HG02970 (cell line): ENCODE data around the gene ZFP91.
A peak's percentile ranks its signal among the peaks of the same experiment; 100 is the strongest.

Source experiments
- ATAC-seq: cut with Tn5 transposase; IDR thresholded peaks from one replicate; pipeline ENCODE4 v1.9.1; 2021; ENCODE audit warnings: mild to moderate bottlenecking, moderate library complexity, moderate number of reproducible peaks; ENCODE audit not compliant: unreplicated experiment, low FRiP score

Gene ZFP91

DNA sequence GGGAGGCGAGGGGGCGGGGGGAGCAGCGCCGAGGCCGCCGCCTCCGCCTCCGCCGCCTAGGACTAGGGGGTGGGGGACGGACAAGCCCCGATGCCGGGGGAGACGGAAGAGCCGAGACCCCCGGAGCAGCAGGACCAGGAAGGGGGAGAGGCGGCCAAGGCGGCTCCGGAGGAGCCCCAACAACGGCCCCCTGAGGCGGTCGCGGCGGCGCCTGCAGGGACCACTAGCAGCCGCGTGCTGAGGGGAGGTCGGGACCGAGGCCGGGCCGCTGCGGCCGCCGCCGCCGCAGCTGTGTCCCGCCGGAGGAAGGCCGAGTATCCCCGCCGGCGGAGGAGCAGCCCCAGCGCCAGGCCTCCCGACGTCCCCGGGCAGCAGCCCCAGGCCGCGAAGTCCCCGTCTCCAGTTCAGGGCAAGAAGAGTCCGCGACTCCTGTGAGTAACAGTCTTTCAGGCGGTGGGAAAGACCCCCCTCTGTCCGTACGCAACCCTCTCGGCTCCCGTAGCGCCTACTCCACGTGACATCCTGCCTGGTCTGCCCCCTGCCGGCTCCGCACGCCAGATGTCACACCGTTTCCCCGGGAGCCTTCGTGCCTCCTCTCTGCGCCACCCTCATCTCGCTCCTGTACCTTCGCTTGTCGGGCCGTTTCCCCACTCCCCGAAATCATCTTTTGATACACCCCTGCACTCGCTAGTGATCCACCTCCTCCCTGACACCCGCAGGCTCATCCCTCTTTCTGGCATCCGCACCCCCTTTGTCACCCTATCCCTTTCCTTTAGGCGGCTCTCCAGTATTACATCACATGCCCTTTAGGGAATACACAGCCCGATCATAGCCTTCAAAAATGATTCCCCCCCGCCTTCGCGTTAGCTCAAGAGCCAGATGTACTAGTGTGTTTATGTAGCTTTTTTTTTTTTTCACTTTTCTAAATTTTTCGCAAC, 598 bp downstream of the ZFP91 start:
- ATAC-seq: peak; percentile 39

DNA sequence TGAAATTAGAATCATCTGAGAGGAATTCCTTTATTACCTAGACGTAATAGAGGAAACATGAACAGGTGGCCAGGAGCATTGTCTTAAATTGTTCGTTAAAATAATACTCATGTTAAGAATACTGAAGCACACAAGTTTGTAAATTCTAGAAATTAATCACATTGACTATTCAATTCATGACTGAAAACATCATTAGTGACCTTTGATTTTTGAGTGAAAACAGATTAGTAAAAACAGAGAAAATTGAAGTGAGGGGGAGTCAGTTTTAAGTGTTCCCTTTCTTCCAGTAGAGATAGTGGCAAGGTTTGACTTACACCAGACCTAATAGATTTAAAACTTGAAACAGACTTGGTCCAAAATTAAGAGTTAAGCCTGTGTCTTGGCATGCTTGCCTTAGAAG, 1.4 kb downstream of the ZFP91 start:
- no peak for ATAC-seq

DNA sequence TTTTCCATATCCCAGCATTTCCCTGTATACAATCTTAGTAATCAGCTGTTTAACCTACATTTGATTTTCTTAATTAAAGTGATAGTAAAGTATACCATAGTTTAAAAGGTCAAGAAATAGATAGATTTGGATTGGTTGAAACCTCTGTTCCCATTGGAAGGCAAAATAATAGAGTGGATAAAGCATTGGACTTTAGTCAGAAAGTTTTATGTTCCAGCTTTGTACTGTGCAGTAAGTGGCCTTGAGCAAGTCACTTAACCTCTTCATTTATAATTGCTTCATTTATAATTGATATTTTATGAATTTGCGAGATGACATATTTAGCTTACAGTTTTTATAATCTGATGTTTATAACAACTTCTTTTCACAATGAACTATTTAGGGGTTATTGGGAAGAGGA, 3.6 kb downstream of the ZFP91 start:
- ATAC-seq: no peak

DNA sequence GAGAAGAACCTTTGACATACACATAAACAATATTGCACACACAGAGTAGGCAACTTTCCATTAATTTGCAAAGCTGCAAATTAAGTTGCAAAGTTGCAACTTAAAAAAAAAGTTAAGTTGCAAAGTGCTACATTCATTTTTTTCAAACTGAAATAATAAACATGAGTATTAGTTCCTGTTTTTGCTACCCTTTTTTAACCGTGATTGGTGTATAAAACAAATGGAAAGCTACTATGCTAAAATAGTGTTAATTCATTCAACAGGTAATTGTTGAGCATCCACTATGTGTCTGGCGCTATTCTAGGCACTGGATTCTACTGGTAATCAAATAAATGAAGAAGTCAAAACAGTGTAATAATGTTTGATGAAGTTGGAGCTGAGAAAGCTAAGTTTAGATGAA, 8.1 kb downstream of the ZFP91 start:
- ATAC-seq: no peak

DNA sequence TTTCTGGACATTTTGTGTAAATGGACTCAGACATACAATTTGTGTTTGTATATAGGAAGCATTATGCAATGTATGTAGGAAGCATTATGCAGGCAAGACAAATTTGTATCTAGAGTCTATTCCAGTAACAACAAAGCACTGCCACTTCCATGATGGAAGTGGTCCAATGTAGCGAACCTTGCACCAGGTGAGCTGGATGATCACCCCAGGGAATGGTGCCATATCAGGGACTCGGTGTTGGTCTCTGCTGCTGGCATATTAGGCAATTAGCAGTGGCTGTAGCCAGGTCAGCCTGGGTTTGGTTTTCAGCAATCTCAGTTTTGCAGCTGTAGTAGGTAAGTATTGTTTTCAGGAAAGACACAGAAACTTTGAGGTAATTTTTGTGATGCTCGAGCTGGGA, 12.8 kb downstream of the ZFP91 start:
- no peak for ATAC-seq

DNA sequence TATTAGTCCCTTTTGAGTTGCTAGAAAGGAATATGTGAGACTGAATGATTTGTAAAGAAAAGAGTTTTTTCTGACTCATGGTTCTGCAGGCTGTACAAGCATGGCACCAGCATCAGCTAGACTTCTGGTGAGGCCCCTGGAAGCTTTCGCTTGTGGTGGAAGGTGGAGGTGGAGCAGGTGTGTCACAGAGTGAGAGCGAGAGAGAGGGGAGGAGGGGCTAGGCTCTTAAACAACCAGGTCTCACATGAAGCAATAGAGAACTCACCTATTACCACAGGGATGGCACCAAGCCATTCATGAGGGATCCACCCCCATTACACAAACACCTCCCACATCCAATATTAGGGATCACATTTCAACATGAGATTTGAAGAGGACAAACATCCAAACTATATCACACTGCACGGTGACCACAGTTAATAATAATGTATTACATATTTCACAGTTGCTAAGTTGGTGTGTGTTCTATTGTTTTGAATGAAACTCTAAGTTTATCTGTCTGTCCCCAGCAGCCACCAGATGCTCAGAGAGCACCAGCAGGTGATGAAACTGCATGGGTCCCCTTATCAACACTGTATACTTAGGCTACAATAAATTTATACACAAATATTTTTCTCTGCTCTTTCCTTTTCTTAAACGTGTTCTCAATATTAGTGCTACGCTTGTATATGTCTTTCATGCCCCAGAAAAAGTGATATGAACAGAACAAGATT, 14.1 kb downstream of the ZFP91 start:
- ATAC-seq: no peak

DNA sequence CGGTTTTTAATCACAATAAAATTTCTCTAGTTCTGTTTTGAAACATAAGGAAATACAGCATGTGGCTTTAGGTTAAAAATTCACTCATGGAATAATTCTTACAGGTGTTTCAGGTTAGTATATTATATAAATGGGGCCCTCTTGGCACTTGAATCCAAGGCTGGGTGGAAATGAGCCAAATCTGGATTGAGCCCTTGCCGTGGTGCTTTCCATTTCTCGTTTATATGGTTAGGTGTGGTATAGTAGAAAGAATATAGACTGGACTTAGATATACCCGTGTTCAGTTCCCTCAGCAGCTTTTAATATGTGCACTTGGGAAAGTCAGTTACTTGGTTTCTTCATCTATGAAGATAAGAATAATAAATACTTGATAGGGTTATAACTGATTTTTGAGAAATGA, 16.0 kb downstream of the ZFP91 start:
- ATAC-seq: no peak

DNA sequence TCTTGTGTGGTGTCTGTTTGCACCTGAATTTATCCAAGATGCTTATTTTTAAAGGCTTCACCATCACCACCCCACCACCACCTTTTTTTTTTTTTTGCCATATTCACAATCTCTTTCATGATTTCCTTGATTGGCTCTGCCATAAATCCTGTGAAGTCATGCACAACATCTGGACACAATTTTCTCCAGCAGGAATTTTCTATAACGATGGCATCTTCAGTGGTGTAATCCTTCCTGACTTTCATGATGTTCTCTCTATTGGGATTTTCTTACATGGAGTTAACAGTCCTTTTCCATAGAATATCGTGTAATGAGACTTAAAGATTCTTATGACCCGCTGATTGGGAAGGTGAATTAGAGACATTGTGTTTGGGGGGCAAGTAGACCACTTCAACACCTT, 17.8 kb downstream of the ZFP91 start:
- ATAC-seq: no peak

DNA sequence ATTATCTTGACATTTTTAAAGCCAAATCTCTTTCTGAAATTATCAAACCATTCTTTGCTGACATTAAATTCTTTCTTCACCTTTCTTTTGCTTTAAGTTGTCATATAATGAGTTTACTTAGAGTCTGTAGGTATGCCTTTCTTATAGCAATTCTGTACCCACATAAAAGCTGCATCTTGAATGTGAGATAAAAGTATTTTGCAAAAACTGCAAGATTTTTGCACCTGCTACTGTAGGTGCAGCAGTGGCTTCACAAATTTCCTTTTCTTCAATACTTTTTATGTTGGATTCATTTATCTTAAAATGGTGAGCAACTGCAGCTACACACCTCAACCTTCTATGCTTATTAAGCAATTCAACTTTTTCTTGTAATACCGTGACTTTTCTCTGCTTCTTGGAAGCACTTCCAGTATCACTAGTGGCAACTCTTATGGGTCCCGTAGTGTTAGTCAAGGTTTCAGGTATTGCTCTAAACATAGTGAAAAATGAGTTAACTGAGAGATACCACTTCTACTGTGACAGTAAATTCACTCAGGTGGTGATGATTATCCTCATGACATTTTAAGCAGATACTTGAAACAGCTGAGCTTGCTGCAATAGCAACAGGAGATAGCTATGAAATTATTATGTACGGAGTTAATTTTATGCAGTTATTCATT, 18.8 kb downstream of the ZFP91 start:
- no peak for ATAC-seq

DNA sequence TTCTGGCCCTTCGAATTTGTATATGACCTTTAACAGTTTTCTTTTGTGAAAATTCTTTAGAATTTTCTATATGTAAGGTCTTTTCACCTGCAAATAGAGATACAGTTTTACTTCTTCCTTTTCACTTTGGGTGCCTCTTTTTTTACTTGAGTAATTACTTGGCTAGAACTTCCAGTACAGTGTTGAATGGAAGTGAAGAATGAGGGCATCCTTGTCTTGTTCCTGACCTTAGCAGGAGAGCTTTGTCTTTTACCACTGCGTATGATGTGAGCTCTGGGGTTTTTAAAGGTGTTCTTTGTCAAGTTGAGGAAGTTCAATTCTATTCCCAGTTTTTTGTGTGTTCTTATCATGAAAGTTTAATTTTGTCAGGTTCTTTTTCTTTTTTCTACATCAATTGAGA, 21.6 kb downstream of the ZFP91 start:
- no peak for ATAC-seq

DNA sequence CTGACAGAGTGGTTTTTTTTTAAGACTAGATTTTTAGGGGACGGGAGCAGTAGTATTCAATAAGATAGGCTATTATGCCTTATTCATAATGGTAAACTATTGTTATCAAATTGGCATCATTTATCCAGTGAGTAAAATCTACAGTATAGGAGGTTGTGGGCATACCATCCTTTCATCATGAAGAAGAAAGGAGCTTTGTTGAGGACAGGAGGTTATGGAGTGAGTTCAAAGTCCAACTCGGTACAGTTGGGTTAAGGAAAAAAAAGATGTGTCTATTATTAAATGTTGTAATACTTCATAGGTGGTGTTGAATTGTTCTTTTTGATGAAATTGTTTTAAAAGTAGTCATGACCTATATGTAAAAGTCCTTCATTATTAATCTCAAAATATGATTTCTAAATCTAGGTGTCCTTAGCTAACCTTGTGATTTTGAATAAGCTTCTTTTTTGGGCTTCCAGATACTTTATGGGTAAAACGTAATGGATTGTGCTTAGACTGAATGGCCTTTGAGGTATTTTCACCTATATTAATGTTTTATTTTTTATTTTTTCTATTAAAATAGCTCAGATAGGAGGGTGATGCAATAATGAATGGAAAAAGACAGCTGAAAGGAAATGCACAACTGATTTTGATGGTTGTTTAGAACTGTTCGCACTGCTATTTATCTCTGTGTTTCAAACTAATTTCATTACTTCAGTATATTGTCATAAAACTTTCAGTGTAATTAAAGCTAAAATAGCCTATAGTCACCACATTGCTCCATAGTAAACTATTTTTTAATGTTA, 28.3 kb downstream of the ZFP91 start:
- no peak for ATAC-seq

DNA sequence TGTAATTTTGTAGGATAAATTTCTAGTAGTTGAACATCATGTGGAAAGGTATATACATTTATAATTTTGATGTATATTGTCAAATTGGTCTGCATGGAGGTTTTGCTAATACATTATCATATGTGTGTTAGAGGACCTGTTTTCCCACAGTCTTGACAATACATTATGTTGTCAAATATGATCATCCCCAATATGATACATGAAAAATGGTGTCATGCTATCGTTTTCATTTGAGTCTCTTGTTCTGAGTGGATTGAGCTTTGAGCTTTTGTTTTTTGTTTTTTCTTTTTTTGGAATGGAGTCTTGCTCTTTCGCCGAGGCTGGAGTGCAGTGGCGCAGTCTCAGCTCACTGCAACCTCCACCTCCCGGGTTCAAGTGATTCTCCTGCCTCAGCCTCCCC, 29.5 kb downstream of the ZFP91 start:
- no peak for ATAC-seq

DNA sequence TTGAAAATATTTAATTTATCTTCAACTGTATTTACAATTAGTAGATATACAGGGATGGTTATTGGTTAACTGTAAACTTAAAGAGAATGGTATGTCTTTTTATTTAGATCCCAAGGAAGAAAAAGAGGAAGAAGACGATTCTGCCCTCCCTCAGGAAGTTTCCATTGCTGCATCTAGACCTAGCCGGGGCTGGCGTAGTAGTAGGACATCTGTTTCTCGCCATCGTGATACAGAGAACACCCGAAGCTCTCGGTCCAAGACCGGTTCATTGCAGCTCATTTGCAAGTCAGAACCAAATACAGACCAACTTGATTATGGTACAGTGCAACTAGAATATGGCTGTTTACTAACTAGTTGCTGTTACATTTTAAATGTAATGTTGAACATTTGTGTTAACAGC, 30.9 kb downstream of the ZFP91 start:
- ATAC-seq: no peak

DNA sequence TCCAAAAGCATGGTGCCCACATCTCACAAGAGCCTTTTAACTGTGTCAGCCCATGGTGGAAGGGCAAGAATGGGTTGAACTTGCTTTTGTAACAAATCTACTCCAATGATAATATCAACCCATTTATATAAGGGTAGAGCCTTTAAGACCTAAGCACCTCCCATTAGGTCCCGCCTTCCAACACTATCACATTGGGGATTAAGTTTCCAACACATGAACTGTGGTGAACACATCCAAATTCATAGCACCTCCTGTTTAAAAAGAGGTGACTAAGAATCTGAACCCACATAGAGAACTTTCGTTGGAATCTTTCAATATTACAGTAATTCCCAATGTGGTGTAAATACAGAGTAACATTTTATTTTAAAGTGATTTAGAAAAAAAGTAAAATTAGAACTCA, 34.4 kb downstream of the ZFP91 start:
- ATAC-seq: no peak

DNA sequence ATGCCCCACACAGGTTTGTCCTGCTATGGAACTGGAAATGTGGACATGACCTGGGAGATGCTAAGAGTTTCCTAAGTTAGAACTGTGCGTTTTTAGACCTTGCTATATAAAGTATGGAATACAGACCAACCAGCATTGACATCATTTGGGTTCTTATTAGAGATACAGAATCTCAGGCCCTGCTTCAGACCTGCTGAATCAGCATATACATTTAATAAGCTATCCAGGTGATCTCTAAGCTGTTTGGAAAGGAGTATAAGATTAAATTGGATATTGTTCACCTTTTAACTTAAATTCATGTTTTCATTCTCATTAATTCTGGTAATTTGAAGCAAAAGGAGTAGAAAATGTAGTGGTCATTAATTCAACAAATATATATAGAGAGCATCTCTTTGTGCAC, 36.7 kb downstream of the ZFP91 start:
- ATAC-seq: no peak

DNA sequence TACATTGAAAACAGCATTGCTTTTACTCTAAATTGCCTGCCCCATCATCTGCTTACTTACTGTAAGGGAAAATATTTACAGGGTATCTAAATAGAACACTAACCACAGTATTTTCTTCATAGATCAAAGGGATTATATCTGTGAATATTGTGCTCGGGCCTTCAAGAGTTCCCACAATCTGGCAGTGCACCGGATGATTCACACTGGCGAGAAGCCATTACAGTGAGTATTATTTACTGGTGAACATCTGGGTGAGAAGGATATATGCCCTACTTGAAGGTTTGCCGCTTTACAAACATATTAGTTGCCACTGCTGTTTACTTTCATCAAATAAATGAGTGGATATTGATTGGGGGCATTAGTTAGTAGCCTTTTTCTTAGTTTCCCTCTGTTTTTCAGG, 37.7 kb downstream of the ZFP91 start:
- no peak for ATAC-seq

DNA sequence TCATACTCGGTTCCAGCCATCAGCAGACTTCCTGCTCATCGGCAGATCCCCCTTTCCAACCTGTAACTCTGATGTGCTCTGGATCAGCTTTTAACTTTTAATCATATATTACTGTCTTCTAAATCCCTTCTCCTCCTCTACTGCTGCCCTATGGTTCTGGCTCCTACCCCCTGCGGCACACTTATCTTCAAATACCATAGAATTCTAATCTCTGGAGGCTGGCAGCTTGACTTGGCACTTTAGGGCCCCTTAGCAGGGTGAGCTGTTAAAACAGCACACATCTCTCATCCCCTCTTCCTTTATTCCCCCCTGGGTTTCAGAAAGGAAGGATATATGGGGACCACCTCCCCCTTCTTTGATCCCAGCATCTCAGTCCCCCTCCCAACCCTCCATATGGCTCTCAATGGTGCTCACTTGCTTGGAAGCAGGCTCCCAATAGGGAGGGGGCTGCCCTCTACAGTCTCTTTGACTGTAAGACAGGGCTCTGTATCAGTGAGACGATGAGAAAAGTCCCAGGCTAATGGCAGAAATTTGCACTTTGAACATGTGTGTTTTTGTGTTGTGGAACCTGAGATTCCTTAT, 39.2 kb downstream of the ZFP91 start:
- no peak for ATAC-seq

DNA sequence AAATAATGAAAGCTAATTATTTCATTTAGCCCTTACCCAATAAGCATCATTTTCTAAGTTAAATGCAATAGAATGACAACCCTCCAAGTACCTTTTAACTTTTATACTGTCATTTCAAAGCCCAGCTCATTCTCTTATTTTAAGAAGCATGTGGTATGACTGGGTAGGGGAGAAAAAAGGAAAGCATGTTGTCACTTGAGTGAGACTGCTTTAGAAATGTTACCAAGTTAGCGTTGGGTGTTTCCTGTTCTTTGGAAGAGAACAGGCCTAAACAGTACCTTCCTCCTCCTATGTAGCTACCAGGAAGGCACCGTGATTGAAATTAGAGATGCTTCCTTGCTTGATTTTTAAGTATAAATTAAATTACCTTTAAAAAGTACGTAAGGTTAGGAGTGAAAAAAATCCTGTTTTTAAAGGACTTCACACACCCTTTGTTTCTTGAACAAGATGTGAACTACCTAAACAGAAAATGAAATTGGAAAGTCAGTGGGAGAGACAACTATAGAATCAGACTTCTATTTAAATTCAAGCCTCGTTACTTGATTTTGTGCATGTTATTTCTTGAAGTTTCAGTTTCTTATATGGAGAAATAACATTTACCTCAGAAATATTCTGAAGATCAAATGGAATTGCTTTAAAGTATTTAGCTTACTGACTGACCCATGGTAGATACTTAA, 42.9 kb downstream of the ZFP91 start:
- ATAC-seq: no peak

DNA sequence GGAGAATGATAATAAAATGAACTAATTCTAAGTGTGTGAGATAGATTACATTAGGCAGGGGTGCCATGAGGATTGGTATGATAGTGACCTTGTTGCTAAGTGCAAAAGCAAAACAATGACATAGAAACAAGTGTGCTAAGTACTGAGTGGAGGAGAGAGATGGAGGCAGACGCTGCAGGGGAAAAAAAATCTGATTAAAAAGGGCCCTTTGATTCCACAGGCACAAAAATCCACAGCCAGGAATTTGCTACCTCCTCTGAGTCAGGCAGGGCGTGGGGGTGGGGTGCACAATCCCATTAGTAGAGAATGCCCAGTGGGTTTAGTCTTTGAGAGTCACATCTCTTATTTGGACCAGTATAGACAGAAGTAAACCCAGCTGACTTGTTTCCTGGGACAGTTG, 43.5 kb downstream of the ZFP91 start, which contains the start of gene CNTF:
TSS of gene CNTF (plus strand) at position 322 of the 400 bp plus-strand sequence. CDS start 88 bp downstream, outside the sequence.
- ATAC-seq: no peak

DNA sequence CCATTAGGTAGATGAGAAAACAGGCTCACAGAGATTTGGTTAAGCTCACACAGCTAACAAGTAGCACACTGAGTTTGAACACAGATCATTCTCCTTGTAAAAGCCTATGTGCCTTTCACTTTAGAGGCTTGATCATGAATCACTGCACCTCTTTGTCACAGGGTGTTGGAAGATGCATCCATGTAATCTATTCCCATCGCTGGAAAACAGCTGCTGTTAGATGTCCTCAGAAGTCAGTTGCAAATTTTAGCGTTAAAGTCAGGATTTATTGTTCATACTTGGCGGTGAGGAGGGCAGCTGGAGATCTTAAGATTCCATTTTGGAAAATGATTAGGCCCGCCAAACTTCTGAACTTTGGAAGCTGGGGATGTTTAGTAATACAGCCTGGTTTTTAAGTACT, 46.2 kb downstream of the ZFP91 start:
- no peak for ATAC-seq
